Prostate gland (tissue), 2 donors: Measurements from ENCODE around the gene TEP1.

Source experiments
- POLR2A ChIP-seq: fragments of 450-650 bp; IDR thresholded peaks from one replicate; pipeline ENCODE4 v1.6.1; 2016; ENCODE audit warnings: antibody characterized with exemption, mild to moderate bottlenecking
- POLR2AphosphoS5 ChIP-seq: sonication (generic); formaldehyde crosslinking; IDR thresholded peaks from one replicate; pipeline ENCODE4 v1.6.1; 2017; ENCODE audit warnings: antibody characterized with exemption
- TF ChIP-seq, protein P1 (sequence below), 4 experiments: fragments of 200-600 bp in 2 of 4; fragments of 450-650 bp in 2 of 4; sonication (generic) in 2 of 4; IDR thresholded peaks; 1 replicate in 3 of 4; 2 replicates in 1 of 4; pipeline ENCODE4 v1.5.1; 2016 to 2019; ENCODE audit warnings: antibody characterized with exemption in 4 of 4, mild to moderate bottlenecking in 2 of 4, moderate library complexity in 2 of 4

DNA sequence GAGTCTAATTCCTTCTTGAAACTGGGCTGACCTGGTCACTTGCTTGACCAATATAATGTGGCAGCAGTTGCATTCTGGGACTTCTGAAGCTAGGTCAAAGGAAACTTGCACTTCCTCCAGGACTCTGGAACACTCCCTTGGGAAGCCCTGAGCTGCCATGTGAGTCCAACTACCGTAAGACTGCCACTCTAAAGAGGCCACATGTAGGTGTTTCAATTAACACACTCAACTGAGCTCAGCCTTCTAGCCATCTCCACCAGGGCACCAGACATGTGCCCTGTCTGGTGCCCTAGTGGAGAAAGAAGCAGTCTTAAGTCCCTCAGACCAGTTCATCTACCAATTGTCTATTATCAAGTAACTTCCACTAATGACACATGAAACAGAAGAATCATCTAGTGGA lies 6.1 kb upstream of the TEP1 start:
- no peak for TF ChIP-seq POLR2A
- TF ChIP-seq POLR2AphosphoS5 = no peak
- TF ChIP-seq, protein P1, sequence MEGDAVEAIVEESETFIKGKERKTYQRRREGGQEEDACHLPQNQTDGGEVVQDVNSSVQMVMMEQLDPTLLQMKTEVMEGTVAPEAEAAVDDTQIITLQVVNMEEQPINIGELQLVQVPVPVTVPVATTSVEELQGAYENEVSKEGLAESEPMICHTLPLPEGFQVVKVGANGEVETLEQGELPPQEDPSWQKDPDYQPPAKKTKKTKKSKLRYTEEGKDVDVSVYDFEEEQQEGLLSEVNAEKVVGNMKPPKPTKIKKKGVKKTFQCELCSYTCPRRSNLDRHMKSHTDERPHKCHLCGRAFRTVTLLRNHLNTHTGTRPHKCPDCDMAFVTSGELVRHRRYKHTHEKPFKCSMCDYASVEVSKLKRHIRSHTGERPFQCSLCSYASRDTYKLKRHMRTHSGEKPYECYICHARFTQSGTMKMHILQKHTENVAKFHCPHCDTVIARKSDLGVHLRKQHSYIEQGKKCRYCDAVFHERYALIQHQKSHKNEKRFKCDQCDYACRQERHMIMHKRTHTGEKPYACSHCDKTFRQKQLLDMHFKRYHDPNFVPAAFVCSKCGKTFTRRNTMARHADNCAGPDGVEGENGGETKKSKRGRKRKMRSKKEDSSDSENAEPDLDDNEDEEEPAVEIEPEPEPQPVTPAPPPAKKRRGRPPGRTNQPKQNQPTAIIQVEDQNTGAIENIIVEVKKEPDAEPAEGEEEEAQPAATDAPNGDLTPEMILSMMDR (IDR thresholded peaks at IDR 0.05) = no peak
